Frontal cortex (tissue), 4 donors: ENCODE measurements around the gene CAD. TPM values are rescaled to one million over a fixed set of nuclear protein-coding genes. Genes with fewer than 3 reads are reported as not detected.
"Not testable (repeated sequence)": the region's sequence is repeated elsewhere in the genome, so short reads cannot be mapped to it uniquely, and the experiment has no call there.

Experiments
- DNase-seq, 2 donors: peaks; one replicate each; pipeline ENCODE4 v3.0.0; 2012; ENCODE audit warnings: low spot score in 2 of 2
- FAIRE-seq: peaks from 2 replicates; lab custom pipeline; 2012; peaks lifted over from hg19 to GRCh38; lab: Jason Lieb, UNC
- total RNA-seq: library from RNA; depleted of rRNA; stranded (reverse); fragments of >200 nt; gene quantifications from one replicate; pipeline ENCODE4 v1.2.3, GENCODE V29; 2014
- donor health status: control.
- donor health status: control.
- donor health status: control.

CAD gene
- total RNA-seq, 1 donor from 2014 or later, result 13.9 TPM

DNA sequence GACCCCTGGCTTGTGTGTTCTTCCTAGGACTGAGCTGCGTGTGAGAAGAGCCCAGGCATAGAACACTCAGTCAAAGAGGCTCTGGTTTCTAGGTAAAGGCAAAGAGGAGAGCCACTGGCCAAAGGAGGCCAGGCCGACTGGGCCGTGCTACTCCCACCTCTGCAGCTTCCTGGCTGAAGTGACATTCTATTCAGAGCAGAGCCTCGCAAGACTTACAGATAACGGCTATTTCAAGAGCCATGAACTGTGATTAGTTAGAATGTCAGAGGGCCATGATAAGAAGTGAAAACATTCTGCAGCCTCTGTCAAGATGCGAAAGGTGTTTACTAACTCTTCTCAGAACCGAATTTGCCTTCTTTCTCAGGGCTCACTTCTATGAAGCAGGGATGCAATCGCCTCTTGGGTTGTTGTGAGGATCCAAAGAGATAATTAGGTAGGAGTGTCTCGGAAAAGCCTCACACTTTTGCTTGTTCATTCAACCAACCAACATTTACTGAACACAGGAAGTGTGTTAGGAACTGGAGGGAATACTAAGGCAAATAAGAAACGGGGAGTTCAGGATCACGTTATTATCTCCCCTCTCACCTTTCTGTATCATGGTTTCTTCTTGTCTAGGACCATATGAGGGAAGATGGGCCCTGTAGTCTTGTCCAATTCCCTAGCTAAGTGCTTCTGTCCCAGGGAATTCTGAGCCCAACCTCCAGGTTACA is 54.6 kb downstream of the CAD start:
- no peak for FAIRE-seq
- DNase-seq, result no peak

GRCh38 chr2:27272537-27273522 is 55.7 kb downstream of the CAD start:
- not testable (repeated sequence) for DNase-seq, FAIRE-seq

DNA sequence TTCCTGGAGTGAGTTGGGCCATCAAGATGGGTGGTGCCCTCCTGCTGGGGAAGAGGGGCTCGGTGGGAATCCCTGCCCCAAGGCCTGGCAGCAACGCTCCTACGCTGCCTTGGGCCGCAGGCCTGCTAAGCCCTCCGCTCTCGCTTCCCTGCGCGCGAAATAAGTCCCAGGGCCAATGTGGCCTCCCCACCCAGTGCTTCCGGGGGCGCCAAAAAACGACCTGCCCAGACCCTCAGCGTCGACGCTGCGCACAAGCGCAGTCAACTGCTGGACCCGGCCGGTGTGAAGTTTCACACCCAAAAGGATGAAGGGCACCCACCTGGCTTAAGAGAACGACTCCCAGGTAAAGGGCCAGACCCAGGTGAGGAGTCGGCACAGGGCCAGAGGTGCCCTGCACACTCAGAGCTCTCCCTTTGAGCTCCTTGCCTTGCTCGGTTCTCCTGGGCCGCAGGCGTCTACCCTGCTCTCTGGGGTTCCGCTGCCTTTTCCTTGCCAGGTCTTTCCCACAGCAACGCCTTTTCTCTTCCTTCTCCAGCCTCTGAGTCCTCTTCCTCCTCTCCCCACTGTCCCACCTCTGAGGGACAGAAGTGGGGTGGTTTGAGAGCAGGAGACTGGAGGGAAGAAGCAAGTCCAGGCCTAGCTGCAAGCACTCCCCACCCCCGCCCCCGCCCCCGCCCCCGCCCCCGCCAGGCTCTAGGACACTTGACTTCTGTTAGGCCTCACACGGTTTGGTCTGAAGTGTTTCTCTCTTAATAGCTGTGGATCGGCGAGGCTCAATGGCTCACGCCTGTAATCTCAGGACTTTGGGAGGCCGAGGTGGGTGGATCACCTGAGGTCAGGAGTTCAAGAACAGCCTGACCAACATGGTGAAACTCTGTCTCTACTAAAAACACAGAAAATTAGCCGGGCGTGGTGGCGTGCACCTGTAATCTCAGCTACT is 58.3 kb downstream of the CAD start, which contains the start of gene DNAJC5G:
TSS of gene DNAJC5G (plus strand) at position 223 of the 940 bp plus-strand sequence. CDS start 1,296 bp downstream, outside the sequence.
- DNase-seq, result no peak
- FAIRE-seq, result no peak

DNA sequence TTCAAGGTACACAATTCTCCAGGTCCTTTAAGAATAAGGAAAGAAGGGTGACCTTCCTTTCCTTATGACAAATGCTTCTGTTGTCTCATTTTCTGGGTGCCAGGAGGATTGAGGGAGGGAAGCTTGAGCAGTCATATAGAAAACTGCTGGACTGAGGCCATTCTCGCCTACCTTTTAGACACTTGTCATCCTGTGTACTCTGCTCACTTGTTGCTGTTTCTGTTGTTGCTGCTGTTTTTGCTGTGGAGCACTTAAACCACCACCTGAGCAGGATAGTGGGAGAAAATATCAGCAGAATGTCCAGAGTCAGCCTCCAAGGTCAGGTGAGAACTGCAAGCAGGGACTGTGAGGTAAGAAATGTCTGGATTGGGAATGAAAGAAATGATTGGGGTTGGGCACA is 60.8 kb downstream of the CAD start:
- no peak for DNase-seq
- FAIRE-seq, result no peak

- DNase-seq (no peak), FAIRE-seq (no peak)
These were observed 63.7 kb downstream of the CAD start for GRCh38 chr2:27280826-27281225.

DNA sequence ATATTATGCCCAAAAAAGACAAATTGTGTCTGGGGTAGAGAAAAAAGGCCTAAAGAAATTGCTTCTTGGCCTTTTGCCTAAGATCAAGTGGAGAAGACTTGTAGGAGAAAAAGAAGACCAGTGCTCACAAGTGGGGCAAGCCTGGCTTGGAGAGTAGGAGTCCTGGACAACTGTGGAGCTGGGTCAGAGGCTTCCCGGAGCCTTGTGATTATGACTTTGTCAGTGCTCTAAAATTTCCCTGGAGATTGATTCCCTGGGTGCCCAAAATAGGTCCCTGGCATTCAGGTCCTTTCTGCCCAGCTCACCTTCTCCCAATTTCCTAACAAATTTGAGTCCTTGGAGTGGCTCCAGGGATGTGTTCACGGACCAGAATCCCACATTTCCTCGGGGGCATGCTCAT is 64.3 kb downstream of the CAD start:
- FAIRE-seq, result no peak
- DNase-seq, result no peak

DNA sequence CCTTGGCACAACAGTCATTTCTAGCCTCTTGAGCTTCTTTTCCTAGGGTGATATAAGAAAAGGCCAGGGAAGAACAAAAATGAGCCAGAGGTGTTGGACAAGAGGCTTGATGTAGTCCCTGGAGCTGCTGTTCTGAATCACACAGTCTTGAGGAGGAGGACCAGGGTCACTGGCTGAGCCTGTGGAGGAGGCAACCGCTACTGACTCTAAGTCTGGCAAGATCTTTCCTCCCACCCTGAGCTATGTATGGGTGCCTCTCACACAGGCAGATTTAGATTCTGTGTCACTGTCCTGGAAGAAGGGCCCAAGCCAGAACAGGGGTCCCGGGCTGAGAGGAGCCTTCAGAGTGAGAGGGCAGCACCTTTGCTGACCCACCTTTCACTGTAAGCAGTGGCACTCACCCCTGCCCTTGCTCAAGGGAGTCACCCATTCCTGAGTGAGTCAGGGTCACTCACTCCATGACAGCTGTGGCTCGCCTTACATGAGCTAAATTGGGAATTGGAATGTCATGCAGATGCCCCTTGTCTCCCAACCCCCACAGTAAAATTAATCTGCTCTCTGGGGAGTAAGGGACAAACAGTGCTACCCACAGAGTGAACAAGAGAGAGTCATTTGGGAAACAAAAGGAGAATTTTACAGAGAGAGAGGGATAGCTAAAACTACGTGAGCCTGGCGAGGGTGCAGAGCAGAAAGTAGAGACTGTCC is 64.8 kb downstream of the CAD start, which contains the start of gene TRIM54:
TSS of gene TRIM54 (plus strand) at position 575 of the 705 bp plus-strand sequence. CDS start 303 bp downstream, outside the sequence.
- DNase-seq, result no peak
- FAIRE-seq, result no peak

GRCh38 chr2:27282892-27283291 is 65.7 kb downstream of the CAD start:
- no peak for FAIRE-seq

DNA sequence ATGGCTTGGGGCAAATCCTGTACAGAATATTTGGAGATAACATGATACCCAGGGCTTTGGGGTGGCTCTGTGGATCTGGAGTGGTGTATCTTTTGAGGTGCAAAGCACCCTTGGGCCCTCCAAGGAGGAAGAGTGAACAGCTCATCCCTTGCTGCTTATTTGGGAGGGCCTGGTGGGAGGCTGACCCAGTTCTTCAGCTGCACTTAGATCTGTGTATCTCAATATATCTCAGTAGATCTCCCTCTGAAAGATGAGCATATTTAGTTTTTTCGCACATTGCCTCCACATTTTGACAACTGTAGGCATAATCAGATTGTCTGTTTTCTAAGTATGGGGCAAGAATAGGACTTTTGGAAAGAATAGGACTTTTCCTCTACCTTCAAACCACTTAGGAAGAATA is 67.8 kb downstream of the CAD start:
- FAIRE-seq, result no peak
- no peak for DNase-seq

More at GRCh38 chr2:27282892-27283291, 65.7 kb downstream of the CAD start:
- no peak for DNase-seq

GRCh38 chr2:27285481-27285880 is 68.3 kb downstream of the CAD start:
- FAIRE-seq (no peak), DNase-seq (no peak)

GRCh38 chr2:27288610-27289009 is 71.4 kb downstream of the CAD start:
- DNase-seq (no peak), FAIRE-seq (no peak)

- FAIRE-seq (no peak), DNase-seq (no peak)
These were observed 73.4 kb downstream of the CAD start for GRCh38 chr2:27290549-27290948.

- FAIRE-seq, result no peak
- DNase-seq, result no peak
These were observed 74.7 kb downstream of the CAD start for GRCh38 chr2:27291865-27292264.

Other genes with a start within 250 kb of the CAD start
- gene MAPRE3, start 246.7 kb upstream of the CAD start, total RNA-seq, result 13.9 TPM
- gene TMEM214, start 184.4 kb upstream of the CAD start, total RNA-seq, result 7.7 TPM
- 13.5 TPM for gene AGBL5, start 165.7 kb upstream of the CAD start, total RNA-seq
- gene OST4, start 145.7 kb upstream of the CAD start, total RNA-seq, result 163 TPM
- gene EMILIN1, start 138.8 kb upstream of the CAD start, total RNA-seq, result 4.1 TPM
- 4.9 TPM for gene KHK, start 130.6 kb upstream of the CAD start, total RNA-seq
- gene CGREF1, start 98.2 kb upstream of the CAD start, total RNA-seq, result 18.3 TPM
- gene ABHD1, start 93.6 kb upstream of the CAD start, total RNA-seq, result 0.41 TPM
- 20.8 TPM for gene PREB, start 82.7 kb upstream of the CAD start, total RNA-seq
- gene PRR30, start 78.0 kb upstream of the CAD start, total RNA-seq, result not detected
- not detected for gene TCF23, start 68.4 kb upstream of the CAD start, total RNA-seq
- gene ATRAID, start 5.3 kb upstream of the CAD start, total RNA-seq, result 37.5 TPM
- 17.1 TPM for gene SLC5A6, start 5.1 kb upstream of the CAD start, total RNA-seq
- 0.82 TPM for gene SLC30A3, start 45.7 kb downstream of the CAD start, total RNA-seq
- not detected for gene DNAJC5G, start 58.1 kb downstream of the CAD start, total RNA-seq
- gene TRIM54, start 65.1 kb downstream of the CAD start, total RNA-seq, result not detected
- gene UCN, start 91.1 kb downstream of the CAD start, total RNA-seq, result 1.2 TPM
- gene MPV17, start 105.7 kb downstream of the CAD start, total RNA-seq, result 41.6 TPM
- 37.5 TPM for gene GTF3C2, start 139.4 kb downstream of the CAD start, total RNA-seq
- gene EIF2B4, start 153.0 kb downstream of the CAD start, total RNA-seq, result 16.7 TPM
- gene SNX17, start 153.2 kb downstream of the CAD start, total RNA-seq, result 47.7 TPM
- gene ZNF513, start 163.4 kb downstream of the CAD start, total RNA-seq, result 12.6 TPM
- 72.2 TPM for gene PPM1G, start 192.2 kb downstream of the CAD start, total RNA-seq
- gene NRBP1, start 211.3 kb downstream of the CAD start, total RNA-seq, result 68.9 TPM
- not detected for gene KRTCAP3, start 225.0 kb downstream of the CAD start, total RNA-seq